Esophagus squamous epithelium (tissue), 5 donors: ENCODE data around the gene FGF14. TPM values are rescaled to one million over a fixed set of nuclear protein-coding genes. Genes with fewer than 3 reads are reported as not detected.

Experiments used
- DNase-seq: peaks from one replicate; lab custom pipeline; 2025; lab: John Stamatoyannopoulos, UW
- H3K27ac ChIP-seq, 4 donors: fragments of 200-600 bp; sonication (generic); one replicate each; pipeline ENCODE4 v1.5.1; 2016 to 2019; ENCODE audit warnings: mild to moderate bottlenecking in 1 of 4
- H3K27me3 ChIP-seq, 4 donors: fragments of 200-600 bp; sonication (generic); 1 replicate in 3 of 4; 2 replicates in 1 of 4; pipeline versions ENCODE4 v1.5.1 to v1.6.0; 2017 to 2021; ENCODE audit warnings: antibody characterized with exemption in 1 of 4
- H3K36me3 ChIP-seq, 3 donors: fragments of 200-600 bp; sonication (generic); one replicate each; pipeline ENCODE4 v1.5.1; 2016 to 2019
- H3K4me1 ChIP-seq, 3 donors: fragments of 200-600 bp; sonication (generic); one replicate each; pipeline ENCODE4 v1.5.1; 2017 to 2019
- H3K4me3 ChIP-seq, 4 donors: fragments of 200-600 bp; sonication (generic); 1 replicate in 3 of 4; 2 replicates in 1 of 4; pipeline ENCODE4 v1.5.1; 2016 to 2019; ENCODE audit warnings: mild to moderate bottlenecking in 2 of 4, moderate library complexity in 1 of 4
- H3K9me3 ChIP-seq, 3 donors: fragments of 200-600 bp; sonication (generic); one replicate each; pipeline ENCODE4 v1.5.1; 2016 to 2019
- CTCF ChIP-seq, 6 experiments: fragments of 450-650 bp in 4 of 6; fragments of 200-600 bp in 2 of 6; sonication (generic) in 2 of 6; IDR thresholded peaks; one replicate each; pipeline ENCODE4 v1.5.1; 2016 to 2019; ENCODE audit warnings: antibody characterized with exemption in 6 of 6, mild to moderate bottlenecking in 4 of 6, moderate library complexity in 4 of 6
- POLR2A ChIP-seq, 4 donors: fragments of 450-650 bp; IDR thresholded peaks; one replicate each; pipeline ENCODE4 v1.6.1; 2017; ENCODE audit warnings: antibody characterized with exemption in 4 of 4, mild to moderate bottlenecking in 4 of 4, moderate library complexity in 3 of 4
- WGBS, 2 donors: methylation state at CpG; one replicate each; pipeline ENCODE4 v1.1.5; 2018; 5-methylcytosine and 5-hydroxymethylcytosine counted together
- intact Hi-C: fragments of 100-400 bp; cut with DNase I; formaldehyde crosslinking; loops from one replicate; pipeline ENCODE4 v1.15.0; 2022
- total RNA-seq, 4 donors: library from RNA; depleted of rRNA; stranded (reverse); fragments of >200 nt; gene quantifications; one replicate each; pipeline ENCODE4 v1.1.0, GENCODE V29; 2016
- donor health status: DM: yes; HTN: yes; CAD: no.

The FGF14 gene
- total RNA-seq, 4 donors from 2014 or later = 0.11 to 4.2 (median 1.0) TPM

DNA sequence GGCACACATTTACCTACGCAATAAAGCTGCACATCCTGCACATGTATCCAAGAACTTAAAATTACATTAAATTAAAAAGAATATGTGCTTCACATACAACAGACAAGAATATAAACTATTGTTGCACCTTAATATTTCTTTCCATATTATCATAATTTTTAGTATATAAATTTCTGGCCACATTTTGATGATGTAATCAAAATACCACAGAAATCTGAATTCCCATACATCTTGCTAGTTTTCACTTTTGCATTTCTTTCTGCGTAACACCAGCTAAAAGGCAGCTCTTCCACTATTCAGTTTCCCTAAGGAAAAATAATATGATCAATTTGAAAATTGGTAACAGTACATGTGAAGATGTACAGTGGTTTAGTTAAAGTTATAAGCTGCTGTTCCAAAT is 42.6 kb downstream of the FGF14 start:
- H3K27me3 ChIP-seq = no peaks in the 10 kb centered on the region
- no peak for TF ChIP-seq CTCF (IDR thresholded peaks at IDR 0.05)
- TF ChIP-seq POLR2A (IDR thresholded peaks at IDR 0.05) = no peak
- H3K9me3 ChIP-seq = no peaks in the 10 kb centered on the region
- intact Hi-C loops = no loop called here
- H3K4me3 ChIP-seq = no peak overlapping the region
- WGBS, 2 donors = 95% methylated on average over 2 of the region's 2 CpGs
- DNase-seq = no peak
- H3K27ac ChIP-seq = no peak overlapping the region
- no peaks in the 10 kb centered on the region for H3K36me3 ChIP-seq
- H3K4me1 ChIP-seq = no peaks in the 10 kb centered on the region

DNA sequence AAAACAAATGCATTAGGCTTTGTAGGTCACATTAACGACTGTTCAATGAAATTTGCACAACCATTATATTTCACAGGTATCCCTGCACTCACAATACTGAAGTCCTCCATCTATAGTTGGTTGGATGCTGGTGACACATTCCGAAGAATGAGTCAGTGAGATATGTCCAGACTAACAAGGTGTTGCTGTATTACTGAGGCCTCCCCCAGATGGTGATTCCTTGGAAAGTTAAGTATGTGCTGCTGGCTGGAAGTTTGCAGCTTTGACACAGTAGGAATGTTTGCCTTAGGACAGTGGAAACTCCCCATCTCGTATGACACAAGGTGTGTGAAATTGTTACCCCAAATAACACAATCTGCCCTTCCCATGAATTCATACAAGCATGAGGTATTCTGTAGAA is 46.6 kb downstream of the FGF14 start:
- Histone ChIP-seq H3K4me3 (no peak overlapping the region), H3K27me3 (no peaks in the 10 kb centered on the region), H3K27ac (no peak overlapping the region), H3K9me3 (no peaks in the 10 kb centered on the region), H3K36me3 (no peaks in the 10 kb centered on the region), H3K4me1 (no peaks in the 10 kb centered on the region)
- WGBS, 2 donors = 65 to 79% methylated on average over 3 of the region's 3 CpGs
- DNase-seq = no peak
- intact Hi-C loops = no loop called here
- TF ChIP-seq POLR2A (IDR thresholded peaks at IDR 0.05) (no peak), CTCF (IDR thresholded peaks at IDR 0.05) (no peak)

DNA sequence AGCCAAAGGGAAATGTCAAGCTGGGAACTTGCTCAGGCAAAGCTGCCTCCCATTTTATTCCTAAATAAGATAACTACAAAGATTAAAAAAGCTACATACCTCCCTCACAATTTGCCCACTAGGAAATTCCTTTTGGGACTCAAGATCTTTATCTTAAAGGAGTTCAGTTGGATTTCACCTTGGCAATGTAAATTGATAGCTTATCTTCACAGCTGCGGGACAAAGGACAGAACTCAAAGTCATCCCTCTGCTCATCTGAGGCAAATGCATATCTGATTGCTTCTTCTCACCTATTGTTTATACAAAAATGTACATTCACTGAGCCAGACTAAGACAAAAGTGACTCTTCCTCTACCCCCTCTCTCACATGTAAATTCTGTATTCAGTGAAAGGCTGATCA is 47.8 kb downstream of the FGF14 start:
- Histone ChIP-seq H3K9me3 (no peaks in the 10 kb centered on the region), H3K4me1 (no peaks in the 10 kb centered on the region), H3K27ac (no peak overlapping the region), H3K27me3 (no peaks in the 10 kb centered on the region), H3K4me3 (no peak overlapping the region), H3K36me3 (no peaks in the 10 kb centered on the region)
- no peak for TF ChIP-seq POLR2A (IDR thresholded peaks at IDR 0.05)
- no peak for DNase-seq
- WGBS, 2 donors = 71 to 73% methylated on average over 1 of the region's 1 CpG
- intact Hi-C loops = no loop called here

- DNase-seq = no peak
- Histone ChIP-seq H3K27ac (no peak overlapping the region), H3K4me1 (peaks cover 0 to 9% (median 0%) of the 10 kb centered on the region in 3 donors), H3K27me3 (no peaks in the 10 kb centered on the region), H3K9me3 (no peaks in the 10 kb centered on the region), H3K36me3 (no peaks in the 10 kb centered on the region), H3K4me3 (no peak overlapping the region)
- no peak for TF ChIP-seq CTCF (IDR thresholded peaks at IDR 0.05)
- no peak for TF ChIP-seq POLR2A (IDR thresholded peaks at IDR 0.05)
- WGBS, 2 donors = 80 to 85% methylated on average over 4 to 5 of the region's 5 CpGs
- intact Hi-C loops = no loop called here
Observed at GRCh38 chr13:102351521-102351920, 50.3 kb downstream of the FGF14 start.

DNA sequence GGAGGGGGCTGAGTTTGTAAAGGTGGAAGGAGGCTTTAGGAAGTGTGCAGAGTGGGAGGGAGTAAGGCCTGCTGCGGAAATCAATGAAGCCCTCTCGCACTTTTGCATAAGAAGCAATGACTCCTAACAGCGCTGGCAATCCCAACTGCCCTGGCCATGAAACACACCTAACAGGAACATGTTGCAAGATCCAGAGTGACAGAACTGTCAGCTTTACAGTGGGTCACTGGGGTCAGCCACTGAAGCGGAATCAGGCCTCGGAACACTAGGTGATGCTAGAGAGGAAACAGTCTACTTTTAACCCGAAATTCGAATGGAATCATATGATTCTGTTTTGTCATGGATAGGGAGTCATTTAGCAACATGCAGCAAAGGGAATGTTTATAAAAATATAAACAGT is 54.4 kb downstream of the FGF14 start:
- WGBS, 2 donors = 70 to 77% methylated on average over 7 of the region's 7 CpGs
- intact Hi-C loops = no loop called here
- Histone ChIP-seq H3K4me1 (peaks cover 0 to 9% (median 0%) of the 10 kb centered on the region in 3 donors), H3K27me3 (no peaks in the 10 kb centered on the region), H3K4me3 (no peak overlapping the region), H3K27ac (no peak overlapping the region), H3K36me3 (no peaks in the 10 kb centered on the region), H3K9me3 (no peaks in the 10 kb centered on the region)
- TF ChIP-seq POLR2A (IDR thresholded peaks at IDR 0.05) (no peak), CTCF (IDR thresholded peaks at IDR 0.05) (no peak)
- DNase-seq = no peak

DNA sequence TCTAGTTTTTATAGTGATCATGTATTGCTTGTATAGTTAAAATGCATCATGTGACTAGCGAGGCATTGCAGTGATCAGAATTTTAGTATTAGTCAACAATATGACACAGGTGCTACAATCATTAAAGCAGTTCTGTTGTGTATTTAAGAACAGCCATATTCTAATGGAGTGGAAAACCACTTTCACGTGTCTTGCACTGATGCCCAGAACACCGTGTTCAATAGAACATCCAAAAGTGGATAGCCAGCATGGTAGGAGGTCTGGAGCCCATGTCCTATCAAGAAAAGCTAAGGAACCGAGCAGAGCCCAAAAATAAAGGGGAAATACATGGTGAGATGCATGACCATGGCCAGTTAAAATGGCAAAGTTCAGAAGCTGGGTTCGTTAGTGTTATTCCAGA is 55.1 kb downstream of the FGF14 start:
- Histone ChIP-seq H3K27me3 (no peaks in the 10 kb centered on the region), H3K27ac (no peak overlapping the region), H3K36me3 (no peaks in the 10 kb centered on the region), H3K4me1 (peaks cover 0 to 9% (median 0%) of the 10 kb centered on the region in 3 donors), H3K9me3 (no peaks in the 10 kb centered on the region), H3K4me3 (no peak overlapping the region)
- no peak for DNase-seq
- intact Hi-C loops = no loop called here
- TF ChIP-seq POLR2A (IDR thresholded peaks at IDR 0.05) (no peak), CTCF (IDR thresholded peaks at IDR 0.05) (no peak)
- WGBS, 2 donors = 65 to 77% methylated on average over 4 to 5 of the region's 5 CpGs
